Activated CD4-positive, alpha-beta T cell treated with anti-CD3 and anti-CD28 coated beads for 4 hours (primary cell): ENCODE results near the gene SMG7.

ENCODE experiments used
- DNase-seq, 2 donors: peaks; one replicate each; pipeline ENCODE4 v3.0.0-alpha.2; 2020

The SMG7 gene

DNA sequence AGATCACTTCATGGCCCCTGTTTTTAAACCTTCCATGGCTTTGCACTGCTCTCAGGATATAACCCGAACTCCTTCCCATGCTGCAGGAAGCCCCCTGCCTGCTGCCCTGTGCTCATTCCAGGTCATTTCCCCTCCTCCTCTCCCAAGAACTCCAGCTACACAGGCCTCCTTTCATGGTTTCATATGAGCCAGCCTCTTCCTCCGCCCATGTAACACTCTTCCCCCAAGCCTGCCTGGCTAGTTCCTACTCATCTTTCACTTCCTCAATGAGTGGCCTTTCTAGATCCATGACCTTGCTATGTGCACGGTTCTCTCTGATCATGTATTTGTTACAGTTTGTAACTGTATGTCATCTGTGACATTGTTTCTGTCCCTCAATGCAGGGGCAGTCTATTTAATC is 121.1 kb downstream of the SMG7 start:
- DNase-seq: no peak

DNA sequence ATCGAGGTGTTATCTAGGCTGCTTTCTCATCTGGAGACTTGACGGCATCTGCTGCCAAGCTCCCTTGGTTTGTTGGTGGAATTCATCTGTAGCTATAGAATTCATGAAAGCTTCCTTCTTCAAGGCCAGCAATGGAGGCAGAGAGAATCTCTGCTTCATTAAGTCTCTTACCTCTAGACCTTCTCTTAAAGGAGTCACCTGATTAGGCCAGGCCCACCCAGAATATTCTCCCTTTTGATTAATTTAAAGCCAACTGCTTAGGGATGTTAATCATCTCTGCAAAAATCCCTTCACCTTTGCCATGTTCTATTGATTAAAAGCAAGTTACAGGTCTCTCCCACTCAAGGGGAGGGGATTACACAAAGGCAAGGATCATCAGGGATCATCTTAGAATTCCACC is 123.2 kb downstream of the SMG7 start:
- DNase-seq: no peak

DNA sequence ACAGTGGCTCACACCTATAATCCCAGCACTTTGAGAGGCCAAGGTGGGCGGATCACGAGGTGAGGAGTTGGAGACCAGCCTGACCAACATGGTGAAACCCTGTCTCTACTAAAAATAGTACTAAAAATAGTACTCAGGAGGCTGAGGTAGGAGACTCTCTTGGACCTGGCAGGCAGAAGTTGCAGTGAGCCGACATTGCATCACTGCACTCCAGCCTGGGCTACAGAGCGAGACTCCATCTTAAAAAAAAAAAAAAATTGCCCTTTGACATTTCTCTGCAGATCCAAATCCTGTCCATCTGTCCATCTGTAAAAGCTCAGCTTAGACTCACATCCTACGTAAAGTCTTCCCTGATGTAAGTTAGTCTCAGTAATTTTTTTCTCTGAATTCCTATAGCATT is 124.2 kb downstream of the SMG7 start:
- no peak for DNase-seq

DNA sequence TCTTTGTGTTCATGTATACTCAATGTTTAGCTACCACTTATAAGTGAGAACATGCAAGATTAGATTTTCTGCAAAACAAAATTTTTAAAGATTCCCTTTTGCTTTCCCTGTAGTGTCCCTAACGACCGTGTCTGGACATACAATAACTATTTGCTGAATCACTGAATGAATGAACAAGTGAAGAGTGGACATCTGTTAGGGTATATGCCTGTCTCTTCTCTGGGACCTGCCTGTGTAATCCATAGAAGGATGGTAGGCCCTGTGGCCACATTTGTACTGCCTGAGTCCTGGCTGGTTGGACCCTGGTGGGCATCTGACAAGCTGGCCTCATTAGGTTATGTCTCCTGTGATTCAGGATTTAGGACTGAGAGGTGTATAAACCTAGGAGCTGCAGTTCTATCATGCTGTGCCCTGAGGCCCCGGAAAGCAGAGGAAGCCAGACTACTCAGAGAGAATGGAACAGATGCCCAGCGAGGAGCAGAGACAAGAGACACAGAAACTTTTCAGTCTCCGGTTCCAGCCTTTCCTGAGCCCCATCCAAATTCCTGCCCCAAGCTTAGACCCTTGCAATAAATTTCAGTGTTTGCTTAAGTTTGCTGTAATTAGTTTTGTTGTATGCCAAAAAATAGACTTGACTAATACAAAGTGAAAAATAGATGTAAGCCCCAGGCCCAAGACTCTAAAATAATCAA is 125.5 kb downstream of the SMG7 start:
- no peak for DNase-seq

DNA sequence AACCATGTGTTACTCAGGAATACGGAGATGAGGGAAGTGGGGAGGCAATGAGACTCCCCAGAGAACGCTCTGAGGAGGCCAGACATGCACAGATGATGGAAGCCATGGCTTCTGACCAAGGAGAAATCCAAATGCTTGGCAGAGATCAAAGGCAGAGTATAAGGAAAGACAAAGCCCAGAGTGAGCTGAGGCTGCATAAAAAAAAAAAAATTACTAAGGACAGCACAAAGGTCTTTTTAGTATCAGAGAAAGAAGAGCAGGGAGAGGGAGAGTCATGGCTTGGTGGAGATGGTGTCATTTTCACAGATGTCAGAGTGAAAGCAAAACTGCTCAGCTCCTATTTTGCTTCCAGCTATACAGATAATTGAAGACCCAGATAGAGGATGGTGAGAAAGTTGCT is 126.1 kb downstream of the SMG7 start:
- DNase-seq: no peak

DNA sequence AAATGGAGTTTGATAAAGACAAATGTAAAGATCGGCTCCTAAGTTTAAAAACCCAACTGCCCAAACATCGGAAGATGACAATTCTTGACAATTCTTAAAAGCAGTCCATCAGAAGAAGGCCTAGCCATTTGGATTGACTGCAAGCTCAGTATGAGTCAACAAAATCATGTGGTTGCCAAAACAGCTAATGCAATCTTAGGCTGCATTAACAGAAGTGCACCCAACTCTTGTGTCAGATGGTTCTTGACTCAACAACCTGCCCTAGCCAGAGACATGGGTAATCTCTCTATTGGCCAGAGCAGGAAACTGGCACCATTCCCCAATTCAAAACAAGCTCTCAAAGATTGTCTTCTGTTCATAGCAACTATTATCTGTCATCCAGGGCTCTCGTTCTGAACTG is 127.8 kb downstream of the SMG7 start:
- no peak for DNase-seq

DNA sequence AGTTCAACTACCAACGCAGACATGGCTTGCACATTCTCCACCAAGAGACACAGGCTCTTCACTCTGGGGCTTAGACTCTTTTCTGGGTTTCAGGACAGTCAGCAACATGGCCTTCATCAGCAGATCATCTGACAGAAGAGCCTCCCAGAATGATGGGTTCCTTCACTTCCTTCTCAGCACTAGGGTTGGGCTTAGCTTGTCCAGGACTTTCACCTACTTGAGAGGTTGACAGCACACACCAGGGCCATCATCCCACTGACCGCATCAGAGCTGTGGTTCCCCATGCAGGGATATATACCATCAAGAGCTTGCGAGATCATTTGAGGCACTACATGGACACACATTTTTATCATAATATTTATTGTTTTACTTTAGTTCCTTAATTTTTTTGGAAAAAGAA is 128.3 kb downstream of the SMG7 start:
- no peak for DNase-seq

DNA sequence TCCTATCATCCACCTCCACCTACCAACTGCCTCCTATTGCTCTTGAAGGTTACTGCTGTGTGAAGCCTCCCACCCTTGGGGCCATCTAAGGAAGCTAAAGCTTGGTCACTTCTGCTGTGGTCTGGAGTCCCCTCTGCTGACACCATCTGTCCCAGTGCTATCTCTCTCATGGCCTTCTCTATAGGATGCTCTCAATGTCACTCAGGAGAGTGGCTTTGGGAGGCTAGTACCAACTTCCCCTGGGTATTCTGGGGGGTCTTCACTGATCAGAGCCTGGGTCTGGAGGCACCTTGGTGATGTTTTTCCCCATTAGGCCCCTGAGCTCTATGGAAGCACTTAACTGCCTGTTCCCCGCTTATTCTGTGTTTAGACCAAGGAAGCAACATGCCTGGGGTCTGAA is 130.2 kb downstream of the SMG7 start:
- no peak for DNase-seq
